H1 (cell line): Measurements from ENCODE around the gene GABRR1.
"Not testable (repeated sequence)": the region's sequence is repeated elsewhere in the genome, so short reads cannot be mapped to it uniquely, and the experiment has no call there.

ENCODE experiments used
- BCL11A ChIP-seq, 2 experiments: IDR thresholded peaks; one replicate each; pipeline ENCODE4 v1.6.1; 2011; ENCODE audit warnings: low read depth in 2 of 2, low read length in 2 of 2, mild to moderate bottlenecking in 2 of 2
- EZH2 ChIP-seq: fragments of 200-600 bp; sonication (generic); IDR thresholded peaks from 2 replicates; pipeline ENCODE4 v1.7.1; 2012; ENCODE audit warnings: low read depth, mild to moderate bottlenecking, moderate library complexity, low read length, inconsistent platforms; ENCODE audit not compliant: severe bottlenecking
- KDM4A ChIP-seq: IDR thresholded peaks from one replicate; pipeline ENCODE4 v1.7.1; 2012; ENCODE audit warnings: low read depth, mild to moderate bottlenecking, moderate library complexity, low read length, inconsistent platforms; ENCODE audit not compliant: severe bottlenecking
- NRF1 ChIP-seq: IDR thresholded peaks from 2 replicates; pipeline ENCODE4 v1.6.1; 2011; ENCODE audit warnings: mild to moderate bottlenecking, low read depth, low read length, improper control_type of control experiment
- TBP ChIP-seq: IDR thresholded peaks from 2 replicates; pipeline ENCODE4 v1.6.1; 2011; ENCODE audit warnings: low read depth, low read length, improper control_type of control experiment
- TF ChIP-seq, protein P1 (sequence below), 3 experiments: IDR thresholded peaks; 1 replicate in 2 of 3; 2 replicates in 1 of 3; pipeline versions ENCODE4 v1.5.1 to v1.6.1; 2011; ENCODE audit warnings: low read length in 3 of 3, mild to moderate bottlenecking in 3 of 3, inconsistent platforms in 2 of 3, low read depth in 1 of 3, moderate library complexity in 1 of 3; ENCODE audit not compliant: insufficient read depth in 1 of 3; ENCODE audit errors: control extremely low read depth in 1 of 3

DNA sequence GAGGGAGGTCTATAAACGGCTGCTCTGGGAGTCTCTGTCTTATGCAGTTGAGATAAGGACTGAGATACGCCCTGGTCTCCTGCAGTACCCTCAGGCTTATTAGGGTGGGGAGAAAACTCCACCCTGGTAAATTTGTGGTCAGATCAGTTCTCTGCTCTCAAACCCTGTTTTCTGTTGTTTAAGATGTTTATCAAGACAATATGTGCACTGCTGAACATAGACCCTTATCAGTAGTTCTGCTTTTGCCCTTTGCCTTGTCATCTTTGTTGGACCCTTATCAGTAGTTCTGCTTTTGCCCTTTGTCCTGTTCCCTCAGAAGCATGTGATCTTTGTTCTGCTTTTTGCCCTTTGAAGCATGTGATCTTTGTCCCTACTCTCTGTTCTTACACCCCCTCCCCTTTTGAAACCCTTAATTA is 88.9 kb downstream of the GABRR1 start:
- not testable (repeated sequence) for TF ChIP-seq NRF1; TBP; BCL11A (IDR thresholded peaks at IDR 0.05; ENCODE audit: low read depth in 2 of 2, low read length in 2 of 2); KDM4A; EZH2
- TF ChIP-seq, protein P1, sequence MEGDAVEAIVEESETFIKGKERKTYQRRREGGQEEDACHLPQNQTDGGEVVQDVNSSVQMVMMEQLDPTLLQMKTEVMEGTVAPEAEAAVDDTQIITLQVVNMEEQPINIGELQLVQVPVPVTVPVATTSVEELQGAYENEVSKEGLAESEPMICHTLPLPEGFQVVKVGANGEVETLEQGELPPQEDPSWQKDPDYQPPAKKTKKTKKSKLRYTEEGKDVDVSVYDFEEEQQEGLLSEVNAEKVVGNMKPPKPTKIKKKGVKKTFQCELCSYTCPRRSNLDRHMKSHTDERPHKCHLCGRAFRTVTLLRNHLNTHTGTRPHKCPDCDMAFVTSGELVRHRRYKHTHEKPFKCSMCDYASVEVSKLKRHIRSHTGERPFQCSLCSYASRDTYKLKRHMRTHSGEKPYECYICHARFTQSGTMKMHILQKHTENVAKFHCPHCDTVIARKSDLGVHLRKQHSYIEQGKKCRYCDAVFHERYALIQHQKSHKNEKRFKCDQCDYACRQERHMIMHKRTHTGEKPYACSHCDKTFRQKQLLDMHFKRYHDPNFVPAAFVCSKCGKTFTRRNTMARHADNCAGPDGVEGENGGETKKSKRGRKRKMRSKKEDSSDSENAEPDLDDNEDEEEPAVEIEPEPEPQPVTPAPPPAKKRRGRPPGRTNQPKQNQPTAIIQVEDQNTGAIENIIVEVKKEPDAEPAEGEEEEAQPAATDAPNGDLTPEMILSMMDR (IDR thresholded peaks at IDR 0.05; ENCODE audit: control extremely low read depth in 1 of 3, insufficient read depth in 1 of 3, low read depth in 1 of 3, low read length in 3 of 3) = not testable (repeated sequence)
